H1 (cell line): ENCODE data around the gene GFOD1. TPM values are rescaled to one million over a fixed set of nuclear protein-coding genes. Genes with fewer than 3 reads are reported as not detected.

Experiments
- CHD7 ChIP-seq: fragments of 300-600 bp; sonication (generic); IDR thresholded peaks from 2 replicates; pipeline ENCODE4 v1.7.1; 2012; ENCODE audit warnings: low read length, moderate library complexity, mild to moderate bottlenecking, inconsistent platforms; ENCODE audit not compliant: insufficient replicate concordance
- TAF1 ChIP-seq: IDR thresholded peaks from 2 replicates; pipeline ENCODE4 v1.6.1; 2011; ENCODE audit warnings: mild to moderate bottlenecking, low read depth, low read length
- polyA plus RNA-seq, 7 experiments: library from polyadenylated mRNA; depleted of rRNA in 3 of 7; stranded (reverse) in 5 of 7; unstranded in 2 of 7; fragments of >200 nt in 5 of 7; fragments of 200-250 nt in 2 of 7; gene quantifications; 1 replicate in 5 of 7; 2 replicates in 1 of 7; 4 replicates in 1 of 7; pipeline versions ENCODE4 v1.2.1 to v1.2.3, GENCODE V29; 2011 to 2013; ENCODE audit warnings: missing spikeins in 2 of 7, mixed read lengths in 2 of 7
- total RNA-seq: library from RNA; stranded (reverse); fragmentation: NEBNext Ultra II Directional; extraction: Animal tissue kit (Norgen Biotek cat#: 25700); gene quantifications from 2 replicates; pipeline ENCODE4 v1.2.1, GENCODE V29; 2021
- TF ChIP-seq, protein P1 (sequence below): IDR thresholded peaks from 2 replicates; pipeline ENCODE4 v1.6.1; 2012; ENCODE audit warnings: inconsistent platforms

Gene GFOD1
- total and polyA plus RNA-seq, 2 of the 8 experiments (the other 6 are each of a cell fraction or from before 2014, with no cell fraction given): 2.5 to 8.8 TPM

DNA sequence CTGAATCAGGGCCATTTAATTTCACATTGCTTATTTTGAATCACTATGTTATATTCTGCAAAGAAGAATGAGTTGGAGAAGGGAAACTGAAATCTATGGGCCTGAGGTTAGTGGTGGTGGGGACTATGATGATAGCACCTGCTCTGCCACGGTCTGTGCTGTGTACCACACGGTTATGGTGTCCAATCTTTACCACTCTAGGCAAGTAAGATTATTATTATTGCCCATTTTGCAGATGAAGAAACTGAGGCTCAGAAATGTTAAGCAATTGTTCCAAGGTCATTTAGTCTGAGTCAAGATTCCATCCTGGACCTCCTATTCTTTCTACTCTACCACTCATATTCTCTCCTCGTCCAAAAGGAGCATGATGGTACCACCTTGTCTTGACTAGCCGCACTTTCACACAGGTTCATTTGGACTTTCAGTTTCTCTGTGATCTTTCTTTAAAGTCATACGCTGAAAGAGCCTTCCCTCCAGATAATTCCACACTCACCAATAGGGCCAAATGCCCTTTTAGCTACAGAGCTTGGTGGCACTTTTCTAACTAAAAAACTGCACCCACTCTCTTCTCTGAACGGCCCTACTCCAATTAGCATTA lies 56.2 kb downstream of the GFOD1 start (continued):
- TF ChIP-seq CHD7 (no peak), TAF1 (no peak)
- TF ChIP-seq, protein P1, sequence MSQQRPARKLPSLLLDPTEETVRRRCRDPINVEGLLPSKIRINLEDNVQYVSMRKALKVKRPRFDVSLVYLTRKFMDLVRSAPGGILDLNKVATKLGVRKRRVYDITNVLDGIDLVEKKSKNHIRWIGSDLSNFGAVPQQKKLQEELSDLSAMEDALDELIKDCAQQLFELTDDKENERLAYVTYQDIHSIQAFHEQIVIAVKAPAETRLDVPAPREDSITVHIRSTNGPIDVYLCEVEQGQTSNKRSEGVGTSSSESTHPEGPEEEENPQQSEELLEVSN: no peak
- TF ChIP-seq, all 59 proteins: peak for 1
